CD4-positive, alpha-beta memory T cell (primary cell): ENCODE results near the gene LRRC52. TPM values are rescaled to one million over a fixed set of nuclear protein-coding genes. Genes with fewer than 3 reads are reported as not detected.

Experiments
- CTCF ChIA-PET: fragments of 350-600 bp; sonication (Branson Sonifier 250); formaldehyde crosslinking; loops from one replicate; lab custom pipeline; 2021; ENCODE audit warnings: inconsistent platforms; ENCODE audit not compliant: partially characterized antibody; lab: Charles Lee
- POLR2A ChIA-PET: fragments of 350-600 bp; sonication (Branson Sonifier 250); formaldehyde crosslinking; loops from one replicate; lab custom pipeline; 2021; ENCODE audit not compliant: partially characterized antibody; lab: Charles Lee
- DNase-seq, 5 donors: peaks; one replicate each; pipeline versions ENCODE4 v3.0.0 to v3.0.0-alpha.2; 2020 to 2022; ENCODE audit warnings: mixed read lengths in 1 of 5
- H3K27ac ChIP-seq: one replicate; pipeline ENCODE4 v1.7.0; 2013; ENCODE audit warnings: low read depth, low read length
- H3K27me3 ChIP-seq: 2 replicates; pipeline ENCODE4 v1.7.0; 2013; ENCODE audit warnings: mild to moderate bottlenecking, low read length, moderate library complexity; ENCODE audit not compliant: insufficient read depth
- H3K36me3 ChIP-seq: 2 replicates; pipeline ENCODE4 v1.7.0; 2013; ENCODE audit warnings: mild to moderate bottlenecking, low read length, moderate library complexity; ENCODE audit not compliant: insufficient read depth
- H3K4me1 ChIP-seq: 2 replicates; pipeline ENCODE4 v1.7.0; 2013; ENCODE audit warnings: mild to moderate bottlenecking, low read length, moderate library complexity; ENCODE audit not compliant: insufficient read depth
- H3K4me3 ChIP-seq, 2 donors: one replicate each; pipeline ENCODE4 v1.7.0; 2013; ENCODE audit warnings: low read length in 2 of 2, mild to moderate bottlenecking in 1 of 2
- H3K9me3 ChIP-seq, 2 donors: one replicate each; pipeline ENCODE4 v1.7.0; 2013; ENCODE audit warnings: low read length in 2 of 2, control low read depth in 1 of 2; ENCODE audit not compliant: control insufficient read depth in 1 of 2
- H3K27ac Mint-ChIP-seq, 7 donors: one replicate each; pipeline ENCODE4 v1.8.0; 2020 to 2021; ENCODE audit warnings: mixed read lengths in 7 of 7, mild to moderate bottlenecking in 6 of 7, inconsistent platforms in 3 of 7, moderate library complexity in 3 of 7
- H3K27me3 Mint-ChIP-seq, 2 donors: one replicate each; pipeline ENCODE4 v1.8.0; 2020 to 2021; ENCODE audit warnings: mixed read lengths in 2 of 2
- H3K36me3 Mint-ChIP-seq, 2 donors: one replicate each; pipeline ENCODE4 v1.8.0; 2020 to 2021; ENCODE audit warnings: mixed read lengths in 2 of 2, inconsistent platforms in 1 of 2, mild to moderate bottlenecking in 1 of 2
- H3K4me1 Mint-ChIP-seq, 4 donors: one replicate each; pipeline ENCODE4 v1.8.0; 2020 to 2021; ENCODE audit warnings: mixed read lengths in 4 of 4, mild to moderate bottlenecking in 1 of 4
- H3K4me3 Mint-ChIP-seq, 8 donors: one replicate each; pipeline ENCODE4 v1.8.0; 2020 to 2021; ENCODE audit warnings: mixed read lengths in 8 of 8, mild to moderate bottlenecking in 7 of 8, moderate library complexity in 6 of 8, inconsistent platforms in 3 of 8
- H3K9me3 Mint-ChIP-seq, 8 donors: one replicate each; pipeline ENCODE4 v1.8.0; 2020 to 2021; ENCODE audit warnings: mixed read lengths in 8 of 8, mild to moderate bottlenecking in 5 of 8, inconsistent platforms in 3 of 8, moderate library complexity in 1 of 8
- intact Hi-C: fragments of 100-400 bp; cut with micrococcal nuclease; formaldehyde crosslinking; loops from one replicate; pipeline ENCODE4 v1.15.1; 2023
- polyA plus RNA-seq, 2 donors: library from polyadenylated mRNA; unstranded; fragments of 300-500 nt; fragmentation: Illumina TruSeq; gene quantifications; one replicate each; pipeline ENCODE4 v1.2.3, GENCODE V29; 2021
- total RNA-seq, 2 experiments: library from RNA; stranded (reverse); gene quantifications; one replicate each; pipeline ENCODE4 v1.2.3, GENCODE V29; 2021

The LRRC52 gene, protein sequence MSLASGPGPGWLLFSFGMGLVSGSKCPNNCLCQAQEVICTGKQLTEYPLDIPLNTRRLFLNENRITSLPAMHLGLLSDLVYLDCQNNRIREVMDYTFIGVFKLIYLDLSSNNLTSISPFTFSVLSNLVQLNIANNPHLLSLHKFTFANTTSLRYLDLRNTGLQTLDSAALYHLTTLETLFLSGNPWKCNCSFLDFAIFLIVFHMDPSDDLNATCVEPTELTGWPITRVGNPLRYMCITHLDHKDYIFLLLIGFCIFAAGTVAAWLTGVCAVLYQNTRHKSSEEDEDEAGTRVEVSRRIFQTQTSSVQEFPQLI
- not detected for total RNA-seq
- polyA plus RNA-seq, result not detected

DNA sequence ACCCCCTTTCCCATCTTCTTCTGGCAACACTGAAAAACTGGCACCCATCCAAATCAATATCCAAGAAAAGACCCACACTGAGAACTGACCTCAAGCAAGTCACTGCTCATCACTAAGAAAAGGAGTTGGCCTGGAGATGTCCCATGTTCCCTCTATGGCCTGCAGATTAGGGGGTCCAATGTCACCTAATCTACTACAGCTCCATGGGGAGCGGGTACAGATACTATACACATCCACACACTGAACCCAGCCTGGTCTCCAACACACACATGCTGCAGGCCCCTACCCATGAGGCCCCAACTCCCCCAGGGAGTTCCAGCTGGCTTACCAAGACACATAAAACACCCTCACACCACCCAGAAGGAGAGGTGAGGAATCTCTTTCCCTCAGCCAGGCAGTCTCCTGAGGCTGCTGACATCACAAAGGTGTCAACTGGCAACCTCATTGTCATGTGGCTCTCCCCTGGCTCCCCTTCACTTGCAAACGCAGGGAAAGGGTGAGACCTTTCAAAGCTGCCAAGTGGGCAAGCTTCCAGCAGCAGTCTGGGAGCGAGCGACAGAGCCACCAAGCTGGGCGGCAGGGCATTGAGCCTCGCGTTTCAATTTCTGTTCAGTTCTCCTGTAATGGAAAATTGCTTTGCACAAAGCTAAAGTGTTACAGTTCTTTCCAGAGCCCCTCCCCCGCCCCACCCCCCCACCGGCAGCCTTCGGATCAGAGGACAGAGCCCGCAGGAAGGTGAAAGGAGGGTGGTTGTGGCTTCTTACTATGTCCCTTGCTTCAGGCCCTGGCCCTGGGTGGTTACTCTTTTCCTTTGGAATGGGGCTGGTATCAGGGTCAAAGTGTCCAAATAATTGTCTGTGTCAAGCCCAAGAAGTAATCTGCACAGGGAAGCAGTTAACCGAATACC is at the start of gene LRRC52:
Gene LRRC52, plus strand, starts transcription at position 469 of the 907 bp plus-strand sequence. Its CDS starts 297 bp downstream, at position 766.
- Histone ChIP-seq H3K9me3 (no peaks in the 10 kb centered on the region), H3K4me3 (no peak within 1 kb of the TSS)
- no peak within 1 kb of the TSS for H3K4me3 Mint-ChIP-seq

DNA sequence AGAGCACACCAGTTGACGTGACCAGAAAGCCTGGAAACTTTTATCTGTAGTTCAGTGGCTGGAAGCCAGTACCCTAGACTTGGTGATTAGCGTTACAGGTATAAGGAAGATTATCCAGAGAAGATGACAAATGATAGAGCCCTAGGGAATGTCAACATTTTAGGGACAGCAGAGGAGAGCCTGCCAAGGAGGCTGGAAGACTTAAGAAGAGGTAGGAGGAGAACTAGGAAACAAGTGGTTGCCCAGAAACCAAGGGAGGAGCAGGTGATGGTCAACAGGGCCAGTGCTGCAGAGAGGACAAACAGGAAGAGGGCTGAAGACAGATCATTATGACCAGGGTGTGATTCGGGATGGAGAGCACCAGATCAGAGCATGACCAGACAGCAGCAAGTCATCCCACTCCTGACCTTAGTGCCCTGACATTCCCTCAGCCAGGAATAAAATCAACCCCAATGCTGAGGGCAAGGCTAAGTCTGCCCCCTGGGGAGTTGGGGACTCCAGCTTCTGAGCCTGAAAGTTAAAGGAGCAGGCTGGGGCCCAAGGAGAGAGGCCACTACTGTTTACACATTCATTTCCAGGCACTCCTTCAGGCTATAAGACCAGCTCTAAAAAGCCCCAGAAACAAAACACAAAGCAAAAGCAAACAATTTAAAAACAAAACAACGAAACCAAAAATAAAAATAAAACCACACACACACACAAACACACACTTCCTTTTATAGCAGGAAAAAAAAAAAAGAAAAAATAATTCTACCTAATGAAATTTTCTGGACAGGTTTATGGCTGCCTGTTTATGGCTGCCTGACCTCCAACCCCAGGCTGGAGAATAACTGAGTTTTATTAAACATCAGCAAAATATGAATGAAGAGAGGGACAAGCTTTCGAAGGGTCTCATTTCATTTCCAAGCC is 48.6 kb upstream of the LRRC52 start:
- intact Hi-C loops, result no loop called here
- no peak overlapping the region for H3K4me3 Mint-ChIP-seq
- Histone ChIP-seq H3K4me1 (no peaks in the 10 kb centered on the region), H3K9me3 (no peaks in the 10 kb centered on the region), H3K27me3 (no peaks in the 10 kb centered on the region), H3K27ac (no peak overlapping the region), H3K4me3 (no peak overlapping the region), H3K36me3 (no peaks in the 10 kb centered on the region)
- no peak overlapping the region for H3K27ac Mint-ChIP-seq
- no peak for DNase-seq
- ChIA-PET POLR2A (no interaction called here), CTCF (interaction anchor here (1.1 kb wide), 1 partner anchor 984 kb away, joined by 3 read pairs; no protein-coding TSS in a partner anchor)
- peaks cover 9 to 13% of the 10 kb centered on the region in 2 donors for H3K27me3 Mint-ChIP-seq
- H3K36me3 Mint-ChIP-seq, result no peaks in the 10 kb centered on the region
- no peaks in the 10 kb centered on the region for H3K4me1 Mint-ChIP-seq
- peaks cover 0 to 5% (median 0%) of the 10 kb centered on the region in 8 donors for H3K9me3 Mint-ChIP-seq

More for the DNA sequence above, at the start of gene LRRC52:
- POLR2A ChIA-PET, result no interaction called here
- no peaks in the 10 kb centered on the region for H3K36me3 Mint-ChIP-seq
- no peaks in the 10 kb centered on the region for H3K9me3 Mint-ChIP-seq
- CTCF ChIA-PET, result no interaction called here
- Histone ChIP-seq H3K36me3 (no peaks in the 10 kb centered on the region), H3K27ac (no peak within 1 kb of the TSS), H3K4me1 (no peaks in the 10 kb centered on the region), H3K27me3 (no peaks in the 10 kb centered on the region)
- no peak within 1 kb of the TSS for H3K27ac Mint-ChIP-seq
- intact Hi-C loops, result no loop called here
- no peaks in the 10 kb centered on the region for H3K4me1 Mint-ChIP-seq
- DNase-seq, result no peak
- peaks cover 26 to 40% of the 10 kb centered on the region in 2 donors for H3K27me3 Mint-ChIP-seq

DNA sequence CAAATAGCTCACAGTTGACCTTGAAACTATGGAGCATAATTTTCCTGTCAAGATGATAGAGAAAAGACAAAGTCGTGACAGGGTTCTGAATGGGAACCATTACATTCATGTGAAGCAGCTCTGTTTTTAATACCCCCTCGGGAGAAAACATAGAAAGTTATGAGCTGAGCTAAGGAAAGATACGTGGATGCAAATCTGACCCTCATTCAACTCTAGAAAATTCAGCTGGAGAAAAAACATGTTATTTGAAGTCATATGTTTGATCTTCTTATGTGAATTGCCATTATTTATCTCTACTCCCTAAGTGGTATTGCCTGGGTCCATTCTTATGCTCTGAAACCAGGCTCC is 48.0 kb upstream of the LRRC52 start:
- Mint-ChIP-seq H3K27ac (no peak overlapping the region), H3K36me3 (no peaks in the 10 kb centered on the region), H3K4me1 (no peaks in the 10 kb centered on the region), H3K27me3 (peaks cover 10 to 13% of the 10 kb centered on the region in 2 donors), H3K4me3 (no peak overlapping the region), H3K9me3 (peaks cover 0 to 5% (median 0%) of the 10 kb centered on the region in 8 donors)
- H3K27me3 ChIP-seq, result no peaks in the 10 kb centered on the region
- no peak for DNase-seq
- CTCF ChIA-PET, result interaction anchor here (1.1 kb wide), 1 partner anchor 983 kb away, joined by 3 read pairs; no protein-coding TSS in a partner anchor
- H3K4me1 ChIP-seq, result no peaks in the 10 kb centered on the region
- H3K27ac ChIP-seq, result no peak overlapping the region
- no peak overlapping the region for H3K4me3 ChIP-seq
- POLR2A ChIA-PET, result no interaction called here
- intact Hi-C loops, result no loop called here
- H3K36me3 ChIP-seq, result no peaks in the 10 kb centered on the region
- H3K9me3 ChIP-seq, result no peaks in the 10 kb centered on the region

DNA sequence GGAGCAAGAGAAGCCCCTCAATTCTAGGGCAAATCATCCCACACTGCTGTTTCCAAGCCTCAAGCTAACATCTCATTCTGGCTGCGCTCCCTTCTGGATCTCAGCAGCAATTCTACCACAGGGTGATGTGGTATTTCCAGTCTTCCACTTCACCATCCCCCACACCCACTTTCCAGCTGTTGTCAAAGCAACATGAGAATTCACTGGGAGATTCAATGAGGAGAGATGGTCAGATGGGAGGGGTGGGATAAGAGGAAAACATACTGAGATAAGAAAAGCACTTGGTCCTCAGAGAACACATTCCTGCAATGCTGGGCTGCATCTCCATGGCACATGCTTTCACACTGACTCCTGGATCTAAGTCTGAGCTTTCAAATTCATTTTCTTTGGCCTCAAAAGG is 47.3 kb upstream of the LRRC52 start:
- no peak overlapping the region for H3K4me3 ChIP-seq
- no peaks in the 10 kb centered on the region for H3K9me3 ChIP-seq
- Mint-ChIP-seq H3K27ac (no peak overlapping the region), H3K4me1 (no peaks in the 10 kb centered on the region), H3K27me3 (peaks cover 13% of the 10 kb centered on the region in 2 donors), H3K9me3 (peaks cover 0 to 5% (median 0%) of the 10 kb centered on the region in 8 donors), H3K36me3 (no peaks in the 10 kb centered on the region), H3K4me3 (no peak overlapping the region)
- no peak for DNase-seq
- no peaks in the 10 kb centered on the region for H3K27me3 ChIP-seq
- intact Hi-C loops, result no loop called here
- CTCF ChIA-PET, result no interaction called here
- H3K27ac ChIP-seq, result no peak overlapping the region
- H3K36me3 ChIP-seq, result no peaks in the 10 kb centered on the region
- no peaks in the 10 kb centered on the region for H3K4me1 ChIP-seq
- POLR2A ChIA-PET, result no interaction called here

DNA sequence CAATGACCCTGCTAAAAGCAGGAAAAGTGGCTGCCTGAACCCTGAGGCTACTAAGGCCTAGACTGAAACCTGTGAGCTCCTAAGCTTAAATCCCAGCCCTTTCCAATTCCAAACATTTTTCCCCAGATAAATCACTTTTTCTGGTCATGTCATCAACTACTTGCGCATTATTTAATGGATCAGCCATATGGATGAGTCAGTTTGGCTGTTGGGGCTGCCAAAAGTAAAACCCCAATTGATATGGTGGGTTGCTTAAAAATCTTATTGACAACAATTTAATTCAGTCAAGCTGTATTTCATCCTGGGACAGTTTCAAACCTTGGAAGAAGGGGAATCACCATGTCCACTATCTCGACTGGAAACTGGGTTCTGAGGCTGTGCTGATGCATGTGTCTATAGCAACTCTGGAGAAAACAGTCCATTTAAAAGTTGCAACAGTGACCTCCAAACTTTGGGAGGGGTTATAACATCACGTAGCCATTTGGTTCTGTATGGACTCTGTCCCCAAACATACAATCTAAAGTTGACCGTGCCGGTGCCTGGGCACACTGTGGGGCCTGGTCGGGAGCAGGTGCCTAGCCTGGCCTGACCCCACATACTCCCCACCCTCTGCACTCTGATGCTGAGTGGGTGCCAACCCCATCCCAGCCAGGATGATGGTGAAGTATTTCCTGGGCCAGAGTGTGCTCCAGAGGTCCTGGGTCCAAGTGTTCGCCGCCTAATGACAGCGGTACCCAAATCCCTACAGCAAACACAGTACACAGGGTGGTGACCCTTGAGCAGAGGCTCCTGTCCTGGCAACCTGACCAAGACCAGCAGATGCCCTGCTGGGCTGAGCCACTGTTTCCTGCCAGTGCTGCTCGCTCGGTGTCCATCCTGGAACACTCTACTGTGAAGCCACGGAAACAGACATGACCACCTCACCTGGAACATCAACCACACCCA is 46.5 kb upstream of the LRRC52 start:
- CTCF ChIA-PET, result no interaction called here
- Mint-ChIP-seq H3K4me1 (no peaks in the 10 kb centered on the region), H3K36me3 (no peaks in the 10 kb centered on the region), H3K9me3 (peaks cover 0 to 5% (median 0%) of the 10 kb centered on the region in 8 donors), H3K27me3 (peaks cover 12 to 13% of the 10 kb centered on the region in 2 donors), H3K27ac (no peak overlapping the region), H3K4me3 (no peak overlapping the region)
- intact Hi-C loops, result no loop called here
- Histone ChIP-seq H3K9me3 (no peaks in the 10 kb centered on the region), H3K27me3 (no peaks in the 10 kb centered on the region), H3K36me3 (no peaks in the 10 kb centered on the region), H3K27ac (no peak overlapping the region), H3K4me3 (no peak overlapping the region), H3K4me1 (no peaks in the 10 kb centered on the region)
- no peak for DNase-seq
- POLR2A ChIA-PET, result no interaction called here

DNA sequence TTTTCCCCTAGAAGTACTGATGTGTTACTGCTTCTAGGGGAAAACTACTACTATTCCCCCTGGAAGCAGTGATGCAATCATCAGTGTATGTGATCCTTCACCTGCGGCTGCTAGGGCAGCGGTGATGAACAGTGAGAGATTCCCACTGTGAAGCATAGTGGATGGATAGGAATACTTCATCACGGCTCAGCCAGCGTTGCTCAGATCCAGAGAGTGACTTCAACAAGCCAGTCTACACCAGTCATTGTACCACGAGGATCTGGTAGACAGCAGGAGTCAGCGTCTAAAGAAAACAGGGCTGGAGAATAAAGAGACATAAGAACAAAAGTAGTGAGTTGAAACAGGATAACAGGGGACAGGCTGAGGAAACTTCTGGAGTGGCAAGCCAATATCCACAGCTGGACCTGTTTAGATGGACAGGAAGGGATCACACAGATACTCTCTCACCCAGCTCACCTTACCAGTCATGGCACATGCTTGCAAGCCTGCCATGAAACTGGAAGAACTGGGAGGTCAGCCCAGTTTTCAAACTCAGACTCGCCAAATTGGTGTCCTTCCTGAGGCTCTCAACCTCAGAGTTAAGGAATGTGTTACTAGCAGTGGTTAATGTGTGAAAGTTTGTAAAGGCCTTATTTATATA is 42.4 kb upstream of the LRRC52 start:
- no peak for DNase-seq
- ChIA-PET CTCF (no interaction called here), POLR2A (no interaction called here)
- H3K27ac ChIP-seq, result no peak overlapping the region
- Mint-ChIP-seq H3K27me3 (peaks cover 8% of the 10 kb centered on the region in 2 donors), H3K27ac (no peak overlapping the region), H3K4me1 (no peaks in the 10 kb centered on the region), H3K4me3 (no peak overlapping the region), H3K9me3 (peaks cover 0 to 3% (median 0%) of the 10 kb centered on the region in 8 donors), H3K36me3 (no peaks in the 10 kb centered on the region)
- no peaks in the 10 kb centered on the region for H3K4me1 ChIP-seq
- intact Hi-C loops, result no loop called here
- H3K9me3 ChIP-seq, result no peaks in the 10 kb centered on the region
- H3K36me3 ChIP-seq, result no peaks in the 10 kb centered on the region
- no peaks in the 10 kb centered on the region for H3K27me3 ChIP-seq
- H3K4me3 ChIP-seq, result no peak overlapping the region
